Measurements from ENCODE around the gene ERI3.

The ERI3 gene

DNA sequence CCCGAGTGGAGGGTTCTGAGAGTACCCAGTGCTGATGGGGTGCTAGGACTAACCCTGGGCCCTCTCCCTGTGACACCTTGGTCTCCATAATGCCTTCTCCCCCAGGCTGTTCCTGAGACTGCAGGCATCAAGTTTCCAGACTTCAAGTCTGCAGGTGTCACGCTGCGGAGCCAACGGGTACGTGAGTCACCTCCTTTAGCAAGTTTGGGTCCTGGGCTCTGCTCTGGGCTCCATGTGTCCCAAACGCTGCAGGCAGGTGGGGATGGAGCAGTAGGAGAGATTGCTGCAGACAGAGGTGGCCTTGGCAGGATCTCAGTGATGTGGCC lies 135.8 kb downstream of the ERI3 start:
- H3K27me3 ChIP-seq (ENCODE audit: insufficient read depth, low read length, poor library complexity) = no peaks in the 10 kb centered on the region
- no peak overlapping the region for H3K4me3 ChIP-seq (ENCODE audit: low read depth in 1 of 2, low read length in 2 of 2)
- H3K9me3 ChIP-seq (ENCODE audit: insufficient read depth, low read length, severe bottlenecking) = no peaks in the 10 kb centered on the region
- H3K36me3 ChIP-seq (ENCODE audit: insufficient read depth, low read length) = peaks cover 83% of the 10 kb centered on the region
- H3K79me2 ChIP-seq (ENCODE audit: insufficient read depth, low read length) = peaks cover 2% of the 10 kb centered on the region; the same call in 1 of the 2 replicates
- H3K4me1 ChIP-seq (ENCODE audit: insufficient read depth, low read length) = peaks cover 13% of the 10 kb centered on the region
- DNase-seq = no peak
- no peak overlapping the region for H2AFZ ChIP-seq (ENCODE audit: low read depth, low read length)
- no peak for ATAC-seq (ENCODE audit: insufficient read depth, low read depth)
- no peak overlapping the region for H3K27ac ChIP-seq (ENCODE audit: low read length)
- peaks cover 3% of the 10 kb centered on the region for H4K20me1 ChIP-seq (ENCODE audit: insufficient read depth, low read length)
- TF ChIP-seq CTCF (IDR thresholded peaks at IDR 0.05; ENCODE audit: borderline replicate concordance, extremely low read depth, low read length, poor library complexity, severe bottlenecking) (no peak), EZH2 (IDR thresholded peaks at IDR 0.05; ENCODE audit: borderline replicate concordance, low read depth, low read length, severe bottlenecking) (no peak)
- H3K4me2 ChIP-seq (ENCODE audit: insufficient read depth, low read length) = no peak overlapping the region
- no peak overlapping the region for H3K9ac ChIP-seq (ENCODE audit: low read depth, low read length)

DNA sequence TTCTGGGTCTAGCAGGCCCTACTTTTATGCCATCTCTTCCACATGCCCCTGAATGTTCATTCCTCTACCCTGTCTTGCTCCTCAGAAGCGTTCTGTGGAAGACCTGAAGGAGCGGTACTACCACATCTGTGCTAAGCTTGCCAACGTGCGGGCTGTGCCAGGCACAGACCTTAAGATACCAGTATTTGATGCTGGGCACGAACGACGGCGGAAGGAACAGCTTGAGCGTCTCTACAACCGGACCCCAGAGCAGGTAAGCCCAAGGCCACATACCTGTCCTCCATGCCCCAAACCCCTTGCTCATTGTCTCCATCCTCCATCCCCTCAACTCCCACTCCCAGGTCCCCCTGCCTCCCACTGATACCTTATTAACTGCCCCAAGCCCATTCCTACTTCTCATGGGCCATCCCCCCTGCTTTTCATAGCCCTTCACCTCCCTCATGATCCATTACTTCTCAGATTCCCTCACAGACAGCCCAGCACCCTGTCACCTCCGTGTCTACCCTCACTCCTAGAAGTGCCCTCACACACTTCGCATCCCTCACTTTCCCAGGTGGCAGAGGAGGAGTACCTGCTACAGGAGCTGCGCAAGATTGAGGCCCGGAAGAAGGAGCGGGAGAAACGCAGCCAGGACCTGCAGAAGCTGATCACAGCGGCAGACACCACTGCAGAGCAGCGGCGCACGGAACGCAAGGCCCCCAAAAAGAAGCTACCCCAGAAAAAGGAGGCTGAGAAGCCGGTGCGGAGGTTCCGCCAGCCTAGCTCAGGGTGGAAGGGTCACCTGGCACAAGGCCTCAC lies 136.4 kb downstream of the ERI3 start:
- Histone ChIP-seq H3K4me1 (ENCODE audit: insufficient read depth, low read length) (peaks cover 18% of the 10 kb centered on the region), H4K20me1 (ENCODE audit: insufficient read depth, low read length) (peaks cover 3% of the 10 kb centered on the region), H3K36me3 (ENCODE audit: insufficient read depth, low read length) (peaks cover 83% of the 10 kb centered on the region), H2AFZ (ENCODE audit: low read depth, low read length) (no peak overlapping the region), H3K79me2 (ENCODE audit: insufficient read depth, low read length) (peaks cover 7% of the 10 kb centered on the region), H3K9me3 (ENCODE audit: insufficient read depth, low read length, severe bottlenecking) (no peaks in the 10 kb centered on the region), H3K27ac (ENCODE audit: low read length) (no peak overlapping the region), H3K9ac (ENCODE audit: low read depth, low read length) (no peak overlapping the region), H3K4me3 (ENCODE audit: low read depth in 1 of 2, low read length in 2 of 2) (no peak overlapping the region), H3K4me2 (ENCODE audit: insufficient read depth, low read length) (no peak overlapping the region), H3K27me3 (ENCODE audit: insufficient read depth, low read length, poor library complexity) (no peaks in the 10 kb centered on the region)
- no peak for DNase-seq
- TF ChIP-seq CTCF (IDR thresholded peaks at IDR 0.05; ENCODE audit: borderline replicate concordance, extremely low read depth, low read length, poor library complexity, severe bottlenecking) (no peak), EZH2 (IDR thresholded peaks at IDR 0.05; ENCODE audit: borderline replicate concordance, low read depth, low read length, severe bottlenecking) (no peak)
- ATAC-seq (ENCODE audit: insufficient read depth, low read depth) = no peak

DNA sequence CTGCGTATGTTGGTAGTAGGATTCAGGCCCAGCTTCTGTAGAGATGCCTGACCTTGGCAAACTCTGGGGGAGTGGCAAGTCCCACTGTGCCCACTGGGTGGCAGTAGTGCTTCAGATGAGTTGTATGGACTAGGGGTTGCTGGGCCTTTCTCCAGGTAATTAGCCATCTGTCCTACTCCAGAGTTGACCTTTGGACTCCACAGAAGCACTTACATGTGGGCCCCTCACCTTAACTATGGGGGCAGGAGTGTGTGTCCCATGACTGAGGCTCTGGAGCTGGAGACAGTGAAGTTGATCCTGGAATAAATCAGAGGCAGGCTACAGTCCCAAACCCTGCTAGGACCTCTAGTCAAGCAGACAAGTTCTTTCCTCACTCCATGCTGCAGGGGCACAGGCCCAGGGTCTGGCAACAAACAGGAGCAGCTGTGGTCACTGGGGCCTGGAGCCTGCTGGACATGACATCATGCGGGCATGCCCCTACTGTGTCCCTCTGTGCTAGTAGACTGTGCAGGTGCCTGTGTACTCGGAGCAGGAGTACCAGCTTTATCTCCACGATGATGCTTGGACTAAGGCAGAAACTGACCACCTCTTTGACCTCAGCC lies 137.1 kb downstream of the ERI3 start:
- Histone ChIP-seq H3K4me2 (ENCODE audit: insufficient read depth, low read length) (no peak overlapping the region), H3K27ac (ENCODE audit: low read length) (no peak overlapping the region), H4K20me1 (ENCODE audit: insufficient read depth, low read length) (peaks cover under 1% of the 10 kb centered on the region), H3K4me1 (ENCODE audit: insufficient read depth, low read length) (peaks cover 21% of the 10 kb centered on the region), H3K27me3 (ENCODE audit: insufficient read depth, low read length, poor library complexity) (no peaks in the 10 kb centered on the region), H3K9me3 (ENCODE audit: insufficient read depth, low read length, severe bottlenecking) (no peaks in the 10 kb centered on the region), H3K9ac (ENCODE audit: low read depth, low read length) (no peak overlapping the region), H3K4me3 (ENCODE audit: low read depth in 1 of 2, low read length in 2 of 2) (no peak overlapping the region), H3K36me3 (ENCODE audit: insufficient read depth, low read length) (peaks cover 83% of the 10 kb centered on the region), H3K79me2 (ENCODE audit: insufficient read depth, low read length) (peaks cover 11% of the 10 kb centered on the region), H2AFZ (ENCODE audit: low read depth, low read length) (no peak overlapping the region)
- ATAC-seq (ENCODE audit: insufficient read depth, low read depth) (peak; percentile 69), DNase-seq (peak; percentile 77)
- TF ChIP-seq EZH2 (IDR thresholded peaks at IDR 0.05; ENCODE audit: borderline replicate concordance, low read depth, low read length, severe bottlenecking) = no peak
- TF ChIP-seq CTCF (IDR thresholded peaks at IDR 0.05; ENCODE audit: borderline replicate concordance, extremely low read depth, low read length, poor library complexity, severe bottlenecking) = peak; percentile 97

Data from DND-41 (cell line).